GM19035 (cell line): Measurements from ENCODE around the gene LRRTM4.

Source experiments
- ATAC-seq: cut with Tn5 transposase; IDR thresholded peaks from one replicate; pipeline ENCODE4 v1.9.1; 2021; ENCODE audit not compliant: unreplicated experiment

Gene LRRTM4

GRCh38 chr2:77005522-77005921 lies 516.7 kb downstream of the LRRTM4 start:
- no peak for ATAC-seq

GRCh38 chr2:77001895-77002294 lies 520.3 kb downstream of the LRRTM4 start:
- ATAC-seq: no peak

GRCh38 chr2:76998704-76999103 lies 523.5 kb downstream of the LRRTM4 start:
- ATAC-seq: no peak

GRCh38 chr2:76998152-76998551 lies 524.0 kb downstream of the LRRTM4 start:
- ATAC-seq: no peak

GRCh38 chr2:76997296-76997695 lies 524.9 kb downstream of the LRRTM4 start:
- no peak for ATAC-seq

- ATAC-seq: no peak
Observed at GRCh38 chr2:76985387-76986136, 536.6 kb downstream of the LRRTM4 start.

GRCh38 chr2:76984359-76984758 lies 537.8 kb downstream of the LRRTM4 start:
- no peak for ATAC-seq

- no peak for ATAC-seq
Observed at GRCh38 chr2:76980067-76980787, 541.9 kb downstream of the LRRTM4 start.

- no peak for ATAC-seq
Observed at GRCh38 chr2:76977846-76978727, 544.1 kb downstream of the LRRTM4 start.

- no peak for ATAC-seq
Observed at GRCh38 chr2:76975752-76976151, 546.4 kb downstream of the LRRTM4 start.

GRCh38 chr2:76973610-76974009 lies 548.6 kb downstream of the LRRTM4 start:
- ATAC-seq: no peak

- ATAC-seq: no peak
Observed at GRCh38 chr2:76965772-76966171, 556.4 kb downstream of the LRRTM4 start.

- no peak for ATAC-seq
Observed at GRCh38 chr2:76958749-76959148, 563.4 kb downstream of the LRRTM4 start.

- peak; percentile 81 for ATAC-seq
Observed at GRCh38 chr2:76953733-76954347, 568.3 kb downstream of the LRRTM4 start.

GRCh38 chr2:76946631-76947145 lies 575.5 kb downstream of the LRRTM4 start:
- no peak for ATAC-seq

- ATAC-seq: no peak
Observed at GRCh38 chr2:76940559-76940958, 581.6 kb downstream of the LRRTM4 start.

- no peak for ATAC-seq
Observed at GRCh38 chr2:76938153-76938552, 584.0 kb downstream of the LRRTM4 start.

- no peak for ATAC-seq
Observed at GRCh38 chr2:76932550-76932949, 589.6 kb downstream of the LRRTM4 start.

- no peak for ATAC-seq
Observed at GRCh38 chr2:76930056-76930744, 592.0 kb downstream of the LRRTM4 start.

GRCh38 chr2:76928026-76928425 lies 594.1 kb downstream of the LRRTM4 start:
- ATAC-seq: no peak
